A673 (cell line): ENCODE results near the gene EXOC6B.

ENCODE experiments used
- CTCF ChIP-seq: fragments of 300-800, 200-600 bp; sonication (generic); conservative IDR thresholded peaks from 2 replicates; pipeline ENCODE4 v1.5.1; 2017; ENCODE audit warnings: low read depth, mild to moderate bottlenecking, antibody characterized with exemption, low read length, moderate library complexity, mixed read lengths
- EZH2 ChIP-seq: fragments of 200-600 bp; sonication (generic); IDR thresholded peaks from 2 replicates; pipeline ENCODE4 v1.6.1; 2017; ENCODE audit warnings: borderline replicate concordance, low read depth, mild to moderate bottlenecking, mixed read lengths, antibody characterized with exemption, low read length; ENCODE audit not compliant: poor library complexity, severe bottlenecking

GRCh38 chr2:72207334-72207733 lies 618.5 kb downstream of the EXOC6B start:
- TF ChIP-seq CTCF (no peak), EZH2 (no peak)
